Measurements from ENCODE around the gene NODAL. TPM values are rescaled to one million over a fixed set of nuclear protein-coding genes. Genes with fewer than 3 reads are reported as not detected.

Gene NODAL
- total and polyA plus RNA-seq, 3 donors from 2014 or later = 0.43 to 5.2 (median 3.0) TPM

- intact Hi-C loops (cut with DNase I; ENCODE audit: low total_unique reads) = no loop called here
- no peak overlapping the region for H3K27ac ChIP-seq
Measured at GRCh38 chr10:70433581-70434280, 7.8 kb downstream of the NODAL start.

GRCh38 chr10:70432561-70433263, 8.8 kb downstream of the NODAL start:
- TF ChIP-seq POLR2A (IDR thresholded peaks at IDR 0.05) (no peak), CTCF (IDR thresholded peaks at IDR 0.05) (no peak)
- no peak overlapping the region for H3K27ac ChIP-seq
- intact Hi-C loops (cut with DNase I; ENCODE audit: low total_unique reads) = no loop called here

More at GRCh38 chr10:70433581-70434280, 7.8 kb downstream of the NODAL start:
- 81% methylated on average over 9 of the region's 9 CpGs for WGBS, 2 donors
- no peaks in the 10 kb centered on the region for H3K9me3 ChIP-seq
- DNase-seq = no peak
- H3K36me3 ChIP-seq (ENCODE audit: low read depth, missing control alignments) = no peaks in the 10 kb centered on the region
- no peak overlapping the region for H3K4me3 ChIP-seq
- no peaks in the 10 kb centered on the region for H3K27me3 ChIP-seq
- H3K4me1 ChIP-seq = peaks cover 35% of the 10 kb centered on the region
- no peak for TF ChIP-seq POLR2A (IDR thresholded peaks at IDR 0.05)
- no peak for TF ChIP-seq CTCF (IDR thresholded peaks at IDR 0.05)

GRCh38 chr10:70432101-70432500, 9.4 kb downstream of the NODAL start:
- intact Hi-C loops (cut with DNase I; ENCODE audit: low total_unique reads) = no loop called here
- peak; percentile 84 for DNase-seq
- Histone ChIP-seq H3K4me1 (peaks cover 35% of the 10 kb centered on the region), H3K27ac (peak overlapping the region; percentile 27 to 71), H3K4me3 (no peak overlapping the region), H3K27me3 (no peaks in the 10 kb centered on the region), H3K9me3 (no peaks in the 10 kb centered on the region), H3K36me3 (ENCODE audit: low read depth, missing control alignments) (no peaks in the 10 kb centered on the region)
- TF ChIP-seq POLR2A (IDR thresholded peaks at IDR 0.05) (no peak), CTCF (IDR thresholded peaks at IDR 0.05) (no peak)
- 63 to 78% methylated on average over 4 of the region's 4 CpGs for WGBS, 2 donors

More at GRCh38 chr10:70432561-70433263, 8.8 kb downstream of the NODAL start:
- no peaks in the 10 kb centered on the region for H3K36me3 ChIP-seq (ENCODE audit: low read depth, missing control alignments)
- no peak overlapping the region for H3K4me3 ChIP-seq
- H3K4me1 ChIP-seq = peaks cover 35% of the 10 kb centered on the region
- H3K9me3 ChIP-seq = no peaks in the 10 kb centered on the region
- no peaks in the 10 kb centered on the region for H3K27me3 ChIP-seq
- WGBS, 2 donors = 76 to 80% methylated on average over 6 of the region's 6 CpGs
- no peak for DNase-seq

- Histone ChIP-seq H3K4me3 (no peak overlapping the region), H3K9me3 (no peaks in the 10 kb centered on the region), H3K27ac (peak overlapping the region; percentile 61 to 71), H3K27me3 (no peaks in the 10 kb centered on the region), H3K4me1 (peaks cover 35% of the 10 kb centered on the region), H3K36me3 (ENCODE audit: low read depth, missing control alignments) (no peaks in the 10 kb centered on the region)
- intact Hi-C loops (cut with DNase I; ENCODE audit: low total_unique reads) = no loop called here
- whole genome bisulfite sequencing, 2 donors = 24 to 45% methylated on average over 6 of the region's 6 CpGs
- peak; percentile 79 for DNase-seq
- TF ChIP-seq POLR2A (IDR thresholded peaks at IDR 0.05) = no peak
- peak in 1 of 3 experiments; percentile 13 for TF ChIP-seq CTCF (IDR thresholded peaks at IDR 0.05)
Measured at GRCh38 chr10:70430493-70431445, 10.7 kb downstream of the NODAL start.
